Measurements from ENCODE around the gene AGMO.
"Not testable (repeated sequence)": the region's sequence is repeated elsewhere in the genome, so short reads cannot be mapped to it uniquely, and the experiment has no call there.

The AGMO gene

DNA sequence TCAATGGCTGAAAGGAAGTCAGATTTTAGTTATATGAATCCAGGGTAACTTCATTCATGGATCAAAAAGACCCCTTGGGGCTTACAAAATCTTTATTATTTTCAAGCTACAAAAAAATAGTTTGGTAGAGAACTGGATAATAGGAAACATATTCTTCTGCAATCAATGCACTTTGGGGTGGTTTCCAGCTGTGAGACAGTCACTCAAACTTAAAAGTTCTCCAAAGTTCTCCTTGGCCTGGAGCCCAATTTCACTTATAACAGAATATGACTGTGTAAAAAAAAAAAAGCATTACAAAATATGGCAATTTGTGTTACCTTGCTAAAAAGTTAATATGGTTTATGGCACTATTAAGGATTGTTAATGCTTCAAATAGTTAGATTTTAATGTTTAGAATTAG lies 255.5 kb downstream of the AGMO start:
- DNase-seq: no peak

GRCh38 chr7:15305002-15305600 lies 256.7 kb downstream of the AGMO start:
- no peak for DNase-seq

DNA sequence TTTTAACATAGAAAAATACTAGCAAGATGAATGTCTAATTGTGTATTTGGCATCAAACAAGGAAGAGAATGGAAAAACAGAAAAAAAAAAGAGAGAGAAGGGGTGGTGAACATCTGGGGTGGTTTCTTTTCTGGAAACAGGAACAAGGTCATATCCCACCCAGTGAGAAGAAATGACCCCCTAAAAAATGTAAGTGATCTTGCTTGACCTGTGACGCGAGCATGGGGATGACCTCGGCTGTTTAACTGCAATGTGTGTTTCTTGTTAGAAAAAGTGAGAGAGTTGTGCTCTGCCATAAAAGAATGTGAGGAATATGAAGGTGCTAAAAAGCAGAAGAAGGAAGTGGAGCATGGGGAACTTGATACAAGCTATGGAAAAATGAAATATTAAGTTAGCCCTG lies 258.5 kb downstream of the AGMO start:
- no peak for DNase-seq

GRCh38 chr7:15300986-15301385 lies 260.8 kb downstream of the AGMO start:
- not testable (repeated sequence) for DNase-seq

DNA sequence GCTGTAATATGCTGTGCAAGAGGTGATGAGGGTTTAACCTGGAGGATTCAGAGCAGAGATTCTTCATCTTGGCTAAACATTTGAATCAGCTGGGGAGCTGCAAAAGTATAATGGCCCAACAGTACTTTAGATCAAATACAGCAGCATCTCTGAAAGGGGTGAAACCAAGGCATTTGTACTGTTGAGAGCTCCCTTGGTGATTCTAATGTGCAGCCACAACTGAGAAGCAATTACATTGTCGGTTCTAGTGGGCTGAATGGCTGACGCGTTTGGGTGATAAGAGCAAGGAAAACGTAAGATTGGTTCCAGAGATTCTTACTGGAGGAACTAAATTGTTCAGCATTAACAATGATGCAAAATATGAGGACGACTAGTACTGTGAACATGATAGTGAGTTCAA lies 269.7 kb downstream of the AGMO start:
- DNase-seq: no peak

GRCh38 chr7:15291699-15292098 lies 270.1 kb downstream of the AGMO start:
- no peak for DNase-seq

- no peak for DNase-seq
Observed at GRCh38 chr7:15288741-15289140, 273.1 kb downstream of the AGMO start.

GRCh38 chr7:15284396-15284795 lies 277.4 kb downstream of the AGMO start:
- DNase-seq: no peak

GRCh38 chr7:15280078-15280733 lies 281.6 kb downstream of the AGMO start:
- no peak for DNase-seq

- no peak for DNase-seq
Observed at GRCh38 chr7:15279640-15280039, 282.2 kb downstream of the AGMO start.

- DNase-seq: no peak
Observed at GRCh38 chr7:15257689-15258088, 304.1 kb downstream of the AGMO start.

- DNase-seq: no peak
Observed at GRCh38 chr7:15252181-15252580, 309.6 kb downstream of the AGMO start.

DNA sequence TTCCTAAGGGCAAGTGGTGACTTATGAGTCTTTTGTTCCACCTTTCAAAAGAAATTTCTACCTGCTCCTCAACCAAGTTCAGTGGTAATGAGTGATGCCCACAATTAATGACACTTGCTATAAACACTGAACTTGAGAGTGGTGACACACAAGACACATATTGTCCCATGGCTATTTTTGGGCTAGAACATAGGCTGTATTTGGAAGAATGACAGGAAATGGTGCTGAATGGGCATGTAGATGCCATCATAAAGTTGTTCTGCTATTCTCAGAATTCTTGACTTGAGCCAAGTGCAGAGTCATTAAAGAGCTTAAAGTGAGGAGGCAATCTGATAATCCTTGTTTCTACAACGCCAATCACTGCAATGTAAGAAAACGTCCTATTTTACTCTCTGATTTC lies 313.3 kb downstream of the AGMO start:
- no peak for DNase-seq

DNA sequence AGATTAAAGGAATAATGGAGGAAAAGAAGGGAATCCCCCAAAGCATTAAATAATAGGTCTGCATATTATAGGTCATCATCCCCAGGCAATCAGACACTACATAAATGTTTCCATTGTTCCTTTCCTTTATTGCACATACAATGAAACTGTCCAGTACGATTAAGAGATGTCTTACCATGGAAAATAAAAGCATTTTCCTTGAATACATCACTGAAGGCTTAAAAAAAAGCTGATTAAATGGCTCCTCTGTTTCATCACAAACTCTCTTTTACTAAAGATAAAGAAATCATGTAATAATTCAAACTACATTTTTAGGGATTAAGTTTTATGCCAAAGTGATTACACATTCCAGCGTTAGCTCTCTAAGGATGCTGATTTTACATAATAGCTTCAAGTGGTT lies 316.0 kb downstream of the AGMO start:
- no peak for DNase-seq

- no peak for DNase-seq
Observed at GRCh38 chr7:15239801-15240200, 322.0 kb downstream of the AGMO start.

- no peak for DNase-seq
Observed at GRCh38 chr7:15236952-15237351, 324.9 kb downstream of the AGMO start.

DNA sequence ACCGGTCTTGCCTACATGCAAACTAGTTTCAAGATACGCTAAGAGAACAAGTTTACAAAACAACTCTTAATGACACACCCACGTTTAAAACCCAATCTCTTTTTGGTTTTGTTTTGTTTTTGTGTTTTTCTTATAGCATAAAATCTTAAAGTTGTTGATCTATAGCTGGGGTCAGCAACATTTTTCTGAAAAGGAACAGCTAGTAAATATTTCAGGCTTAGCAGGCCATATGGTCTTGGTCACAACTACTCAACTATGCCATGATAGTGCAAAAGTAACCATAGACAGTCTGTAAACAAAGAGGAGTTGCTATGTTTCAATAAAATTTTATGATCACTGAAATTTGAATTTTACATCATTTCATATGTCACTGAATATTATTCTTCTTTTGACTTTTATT lies 327.4 kb downstream of the AGMO start:
- no peak for DNase-seq

- DNase-seq: no peak
Observed at GRCh38 chr7:15228831-15229230, 333.0 kb downstream of the AGMO start.

DNA sequence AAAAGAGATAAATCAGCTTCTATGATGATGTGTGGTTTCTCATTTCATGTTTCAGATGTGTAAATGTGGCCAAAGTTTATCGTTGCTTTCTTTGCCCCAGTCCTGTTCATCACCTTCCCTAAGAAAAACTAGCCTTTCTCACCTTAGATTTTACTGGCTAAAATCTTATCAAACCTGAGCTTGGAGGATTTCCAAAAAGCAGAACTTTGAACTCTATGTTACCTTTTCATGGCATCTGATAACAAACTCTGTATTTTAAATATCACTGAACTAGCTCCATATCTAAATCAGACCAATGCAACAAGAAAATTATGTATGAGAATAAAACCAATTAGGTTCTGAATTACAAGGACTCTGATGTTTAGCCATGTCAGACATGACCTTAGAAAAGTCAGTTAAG lies 335.8 kb downstream of the AGMO start:
- no peak for DNase-seq

DNA sequence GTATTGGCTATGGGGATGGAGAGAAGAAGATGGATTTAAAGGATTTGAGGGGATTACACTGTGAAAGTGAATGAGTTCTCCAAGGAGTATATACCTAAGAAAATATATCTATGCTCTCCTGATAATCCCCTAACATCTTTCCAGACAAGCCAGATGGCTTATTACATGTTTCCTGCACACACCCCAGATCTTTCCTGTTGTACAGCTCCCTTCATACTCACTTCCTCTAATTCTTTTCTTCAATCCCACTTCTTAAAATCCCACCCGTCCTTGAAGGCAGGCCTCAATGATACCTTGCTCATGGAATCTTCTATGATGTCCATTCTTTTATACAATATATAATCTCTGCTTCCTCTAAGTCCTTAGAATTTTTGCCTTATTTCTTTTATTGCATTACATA lies 342.1 kb downstream of the AGMO start:
- no peak for DNase-seq

DNA sequence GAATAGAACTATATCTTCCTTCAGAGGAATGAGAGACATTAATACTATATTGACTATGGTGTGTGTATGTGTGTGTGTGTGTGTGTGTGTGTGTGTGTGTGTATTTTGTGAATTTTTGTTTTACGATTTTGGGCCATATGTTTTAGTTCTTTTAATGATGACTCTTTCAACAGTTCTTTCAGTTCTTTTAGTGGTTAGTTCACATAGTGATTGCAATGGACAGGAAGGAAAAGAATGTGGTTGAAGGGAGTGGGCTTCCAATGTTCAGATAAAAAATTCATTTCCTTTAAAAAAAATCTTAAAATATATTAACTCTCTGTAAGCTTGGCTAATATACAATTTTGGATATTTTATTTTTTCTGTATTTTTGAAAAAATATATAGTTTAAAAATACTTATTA lies 343.6 kb downstream of the AGMO start:
- no peak for DNase-seq

GRCh38 chr7:15215616-15216015 lies 346.2 kb downstream of the AGMO start:
- no peak for DNase-seq

DNA sequence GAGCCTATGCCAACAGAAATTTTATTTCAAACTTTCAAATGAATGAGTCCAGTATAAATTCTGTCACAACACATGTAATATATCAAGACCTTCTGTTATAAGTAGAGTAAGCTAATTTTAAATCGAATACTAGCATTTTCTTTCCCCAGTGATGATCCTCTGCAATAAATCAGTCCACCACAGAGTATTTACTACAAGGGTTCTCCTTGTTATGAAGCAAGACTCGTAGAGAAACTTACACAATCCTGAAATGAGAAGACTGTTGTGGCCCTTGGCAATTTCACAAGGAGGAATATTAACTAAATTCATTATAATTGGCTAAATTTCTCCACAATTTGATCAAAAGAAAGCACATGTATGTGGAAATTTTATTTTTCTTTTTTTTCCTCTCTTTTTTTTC lies 346.8 kb downstream of the AGMO start:
- DNase-seq: no peak

DNA sequence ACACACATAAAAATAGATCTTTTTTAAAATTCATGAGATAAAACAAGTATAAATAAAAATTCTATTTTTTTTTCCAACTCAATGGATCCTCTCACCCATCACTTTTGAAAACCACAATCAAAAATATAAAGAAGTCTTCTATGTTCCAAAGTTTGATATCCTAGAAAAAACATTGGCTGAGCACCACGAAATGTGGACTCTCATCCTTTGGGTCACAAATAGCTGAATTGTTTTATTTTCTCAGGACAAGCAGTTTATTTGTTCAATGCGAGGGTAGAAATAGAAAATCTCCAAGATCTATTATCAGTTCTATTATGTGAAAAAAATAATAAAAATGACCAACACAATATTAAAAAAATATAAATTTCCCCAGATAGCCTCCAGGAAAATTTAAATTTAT lies 348.7 kb downstream of the AGMO start:
- DNase-seq: no peak

DNA sequence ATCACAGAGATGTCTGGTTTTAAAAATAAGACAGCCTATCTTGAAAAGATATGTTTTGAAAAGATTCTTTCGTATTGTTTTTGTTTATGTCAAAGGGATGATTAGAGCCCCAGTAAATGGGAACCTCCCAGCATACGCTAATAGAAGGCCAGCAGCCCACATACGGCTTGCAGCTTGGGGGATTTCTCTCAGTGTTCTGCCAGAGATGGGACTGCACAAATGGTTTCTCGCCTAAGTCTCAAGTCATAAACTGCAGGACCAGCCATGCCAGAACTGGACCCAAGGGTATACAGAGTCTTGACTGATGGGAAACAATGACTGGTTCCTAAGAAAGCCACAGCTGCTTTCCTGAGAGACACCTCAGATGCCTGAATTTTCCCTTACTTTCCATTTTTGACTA lies 352.4 kb downstream of the AGMO start:
- DNase-seq: no peak
